NCI-H2107 treated with DMSO at 0.1 percent for 48 hours (cell line): ENCODE results near the gene HCFC1R1.
"Not testable (repeated sequence)": the region's sequence is repeated elsewhere in the genome, so short reads cannot be mapped to it uniquely, and the experiment has no call there.

Experiments used
- DNase-seq: peaks from one replicate; lab custom pipeline; 2025; ENCODE audit not compliant: unreplicated experiment; lab: John Stamatoyannopoulos, UW

The HCFC1R1 gene

GRCh38 chr16:3023669-3024478 is at the start of gene HCFC1R1, which contains the start of gene THOC6:
Gene HCFC1R1 (minus strand): TSS chr16:3023942. CDS start chr16:3023941, 1 bp downstream.
Gene THOC6 (plus strand): TSS chr16:3024035. CDS start chr16:3024327, 292 bp downstream.
- peak; percentile 91 for DNase-seq

DNA sequence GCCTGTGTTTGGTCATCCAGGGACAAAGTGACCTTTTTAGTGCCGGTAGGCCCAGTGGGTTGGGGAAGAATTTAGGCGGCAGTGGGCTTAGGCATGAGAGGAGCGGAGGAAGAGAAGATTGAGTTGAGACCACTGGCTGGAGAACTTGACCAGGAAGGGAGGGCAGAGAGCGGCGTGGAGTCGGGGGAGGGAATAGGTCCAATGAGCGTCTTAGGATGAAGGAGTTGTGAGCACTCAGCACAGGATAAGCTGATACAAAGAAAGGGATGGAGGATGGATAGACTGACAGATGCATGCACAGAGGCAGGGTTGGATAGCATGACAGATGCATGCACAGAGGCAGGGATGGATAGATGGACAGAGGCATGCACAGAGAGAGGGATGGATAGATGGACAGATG is 49.7 kb upstream of the HCFC1R1 start:
- no peak for DNase-seq

GRCh38 chr16:3072576-3073263 is 49.0 kb upstream of the HCFC1R1 start:
- not testable (repeated sequence) for DNase-seq

DNA sequence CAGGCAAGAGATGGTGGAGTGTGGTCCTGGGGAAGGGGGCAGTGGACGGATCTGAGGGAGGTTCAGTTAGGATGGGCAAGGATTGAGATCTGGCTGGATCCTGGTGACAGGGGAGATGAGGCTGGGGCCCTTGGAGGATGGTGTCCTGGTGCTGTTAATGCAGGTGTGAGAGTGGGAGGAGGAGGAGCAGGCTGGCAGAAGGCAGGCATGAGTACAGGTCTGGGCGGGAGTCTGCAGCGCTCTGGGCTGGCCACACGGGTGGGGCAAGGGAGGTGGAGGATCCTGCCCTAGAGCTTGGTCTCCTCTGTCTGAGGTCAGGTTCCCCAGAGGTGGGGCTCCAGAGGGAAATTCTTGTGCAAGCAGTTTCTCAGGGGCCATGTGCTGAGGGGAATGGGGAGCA is 48.4 kb upstream of the HCFC1R1 start:
- not testable (repeated sequence) for DNase-seq

GRCh38 chr16:3071655-3072054 is 47.9 kb upstream of the HCFC1R1 start:
- DNase-seq = no peak

DNA sequence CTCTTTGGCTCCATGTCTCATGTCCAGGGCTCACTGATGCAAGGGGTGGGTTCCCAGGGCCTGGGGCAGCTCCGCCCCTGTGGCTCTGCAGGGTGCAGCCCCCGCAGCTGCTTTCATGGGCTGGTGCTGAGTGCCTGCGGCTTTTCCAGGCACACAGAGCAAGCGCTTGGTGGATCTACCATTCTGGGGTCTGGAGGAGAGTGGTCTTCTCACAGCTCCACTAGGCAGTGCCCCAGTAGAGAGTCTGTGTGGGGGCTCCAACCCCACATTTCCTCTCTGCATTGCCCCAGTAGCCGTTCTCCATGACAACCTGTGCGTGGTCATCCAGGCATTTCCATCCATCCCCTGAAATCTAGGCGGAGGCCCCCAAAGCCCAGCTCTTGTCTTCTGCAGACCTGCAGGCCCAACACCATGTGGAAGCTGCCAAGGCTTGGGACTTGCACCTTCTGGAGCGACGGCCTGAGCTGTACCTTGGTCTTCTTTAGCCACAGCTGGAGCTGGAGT is 46.9 kb upstream of the HCFC1R1 start:
- no peak for DNase-seq

DNA sequence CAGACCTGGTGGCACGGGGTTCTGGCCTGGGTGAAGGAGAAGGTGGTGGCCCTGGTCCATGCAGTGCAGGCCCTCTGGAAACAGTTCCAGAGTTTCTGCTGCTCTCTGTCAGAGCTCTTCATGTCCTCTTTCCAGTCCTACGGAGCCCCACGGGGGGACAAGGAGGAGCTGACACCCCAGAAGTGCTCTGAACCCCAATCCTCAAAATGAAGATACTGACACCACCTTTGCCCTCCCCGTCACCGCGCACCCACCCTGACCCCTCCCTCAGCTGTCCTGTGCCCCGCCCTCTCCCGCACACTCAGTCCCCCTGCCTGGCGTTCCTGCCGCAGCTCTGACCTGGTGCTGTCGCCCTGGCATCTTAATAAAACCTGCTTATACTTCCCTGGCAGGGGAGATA is 45.4 kb upstream of the HCFC1R1 start:
- not testable (repeated sequence) for DNase-seq

DNA sequence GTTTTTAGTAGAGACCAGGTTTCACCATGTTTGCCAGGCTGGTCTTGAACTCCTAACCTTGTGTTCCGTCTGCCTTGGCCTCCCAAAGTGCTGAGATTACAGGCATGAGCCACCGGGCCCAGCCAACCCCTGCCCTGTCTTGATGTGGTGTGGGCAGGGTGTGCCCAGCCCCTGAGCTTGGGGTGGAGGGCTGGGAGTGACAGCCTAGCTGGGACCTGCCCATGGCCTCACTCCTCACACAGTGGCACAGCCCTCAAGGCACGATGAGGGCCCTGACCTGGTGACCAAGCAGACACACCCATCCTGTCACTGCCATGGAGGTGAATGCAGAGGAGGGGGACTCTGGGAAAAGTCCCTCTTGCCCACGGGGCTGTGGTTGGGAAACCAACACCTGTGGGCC is 44.7 kb upstream of the HCFC1R1 start:
- DNase-seq = no peak

GRCh38 chr16:3066440-3066748 is 42.7 kb upstream of the HCFC1R1 start:
- DNase-seq = no peak

GRCh38 chr16:3065742-3066439 is 42.1 kb upstream of the HCFC1R1 start:
- DNase-seq = no peak

DNA sequence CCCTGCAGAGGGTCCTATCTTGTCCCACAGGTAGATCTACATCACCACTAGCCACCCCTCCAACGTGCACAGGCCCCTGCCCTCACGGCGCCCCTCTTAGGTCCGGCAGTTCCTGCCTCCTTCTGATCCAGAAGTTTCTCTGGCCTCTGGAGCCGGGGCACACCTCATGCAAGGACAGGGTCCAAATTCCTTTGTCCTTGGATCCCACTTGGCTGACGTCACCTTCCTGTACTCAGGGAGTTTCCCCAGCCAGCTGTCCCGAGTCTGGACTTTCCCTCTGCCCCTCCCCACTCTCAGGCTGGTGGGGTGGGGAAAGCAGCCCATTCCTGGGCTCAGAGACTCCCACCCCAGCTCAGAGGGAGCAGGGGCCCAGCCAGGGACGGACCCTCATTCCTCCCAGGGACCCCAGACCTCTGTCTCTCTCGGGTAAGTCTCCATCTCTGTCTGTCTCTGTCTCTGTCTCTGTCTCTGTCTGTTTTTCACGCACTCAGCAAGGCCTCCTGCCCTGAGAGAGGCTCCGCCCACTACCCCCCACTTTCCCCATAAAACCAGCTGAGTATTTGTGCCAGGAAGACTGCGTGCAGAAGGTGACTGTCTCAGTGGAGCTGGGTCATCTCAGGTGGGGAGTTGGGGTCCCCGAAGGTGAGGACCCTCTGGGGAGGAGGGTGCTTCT is 41.5 kb upstream of the HCFC1R1 start, which contains the start of gene IL32:
Gene IL32, plus strand, starts transcription at position 572 of the 673 bp plus-strand sequence. CDS start 172 bp downstream, outside the sequence.
- no peak for DNase-seq

GRCh38 chr16:3063625-3064386 is 40.1 kb upstream of the HCFC1R1 start:
- no peak for DNase-seq

DNA sequence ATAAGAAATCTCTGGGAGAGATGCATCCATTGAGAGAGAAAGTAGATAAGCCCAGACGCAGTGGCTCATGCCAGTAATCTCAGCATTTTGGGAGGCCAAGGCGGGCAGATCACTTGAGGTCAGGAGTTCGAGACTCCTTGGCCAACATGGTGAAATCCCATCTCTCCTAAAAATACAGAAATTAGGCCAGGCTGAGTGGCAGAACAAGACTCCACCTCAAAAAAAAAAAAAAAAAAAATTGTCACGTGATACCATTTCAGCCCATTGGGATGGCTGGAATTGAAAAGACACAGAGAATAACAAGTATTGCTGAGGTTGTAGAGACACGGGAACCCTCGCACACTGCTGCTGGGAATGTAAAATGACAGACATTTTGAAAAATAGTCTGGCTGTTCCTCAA is 38.8 kb upstream of the HCFC1R1 start:
- DNase-seq = no peak

DNA sequence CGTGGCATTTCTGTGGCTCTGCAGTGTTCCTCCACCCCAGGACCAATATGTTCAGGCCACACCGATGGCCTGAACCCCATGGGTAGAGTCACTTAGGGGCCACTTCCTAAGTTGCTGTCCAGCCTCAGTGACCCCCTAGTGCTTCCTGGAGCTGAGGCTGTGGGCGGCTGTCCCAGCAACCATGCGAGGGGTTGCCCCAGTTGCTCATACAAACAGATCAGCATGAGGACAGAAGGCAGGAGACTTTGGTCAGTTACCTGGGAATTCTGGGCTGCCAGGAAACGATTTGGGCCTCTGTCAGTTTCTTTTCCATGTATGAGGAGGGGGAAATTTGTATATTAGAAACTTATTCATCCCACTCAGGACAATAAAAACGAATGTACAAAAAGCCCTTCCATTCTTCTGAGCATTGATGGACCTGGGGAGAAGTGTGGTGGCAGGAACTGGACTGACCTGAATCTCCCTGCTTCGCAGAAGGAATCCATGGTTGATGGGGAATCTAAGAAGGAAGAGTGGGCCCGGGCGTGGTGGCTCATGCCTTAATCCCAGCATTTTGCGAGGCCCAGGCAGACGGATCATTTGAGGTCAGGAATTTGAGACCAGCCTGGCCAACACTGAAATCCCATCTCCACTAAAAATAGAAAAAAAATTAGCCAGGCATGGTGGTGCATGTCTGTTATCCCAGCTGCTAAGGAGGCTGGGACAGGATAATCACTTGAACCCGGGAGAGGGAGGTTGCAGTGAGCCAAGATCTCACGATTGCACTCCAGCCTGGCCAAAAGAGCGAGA is 36.8 kb upstream of the HCFC1R1 start:
- no peak for DNase-seq

DNA sequence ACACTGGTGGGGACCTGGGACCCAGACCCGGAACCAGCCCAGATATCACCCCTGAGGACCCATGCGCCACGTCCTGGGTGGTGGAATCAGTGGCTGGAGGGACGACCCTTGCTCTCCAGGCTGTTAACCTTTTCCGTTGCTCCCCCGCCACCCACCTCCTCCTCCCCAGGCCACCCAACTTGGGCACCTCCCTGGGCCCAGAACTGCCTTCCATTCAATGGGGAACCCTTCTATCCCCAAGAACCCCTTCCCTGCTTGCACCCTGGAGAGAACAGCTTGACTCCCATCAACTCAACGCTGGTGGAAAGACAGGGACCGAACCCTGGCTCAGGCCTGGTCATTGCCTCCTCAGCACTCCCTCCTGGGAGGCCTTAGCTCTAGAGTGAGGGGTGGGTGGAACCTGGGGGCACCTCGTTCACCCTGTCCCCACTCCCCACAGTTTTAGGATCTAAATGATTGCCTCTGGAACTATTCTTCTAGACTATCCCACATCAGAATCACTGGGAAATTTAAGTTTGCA is 36.0 kb upstream of the HCFC1R1 start:
- DNase-seq = no peak

- DNase-seq = no peak
These were observed 35.4 kb upstream of the HCFC1R1 start for GRCh38 chr16:3059041-3059722.

DNA sequence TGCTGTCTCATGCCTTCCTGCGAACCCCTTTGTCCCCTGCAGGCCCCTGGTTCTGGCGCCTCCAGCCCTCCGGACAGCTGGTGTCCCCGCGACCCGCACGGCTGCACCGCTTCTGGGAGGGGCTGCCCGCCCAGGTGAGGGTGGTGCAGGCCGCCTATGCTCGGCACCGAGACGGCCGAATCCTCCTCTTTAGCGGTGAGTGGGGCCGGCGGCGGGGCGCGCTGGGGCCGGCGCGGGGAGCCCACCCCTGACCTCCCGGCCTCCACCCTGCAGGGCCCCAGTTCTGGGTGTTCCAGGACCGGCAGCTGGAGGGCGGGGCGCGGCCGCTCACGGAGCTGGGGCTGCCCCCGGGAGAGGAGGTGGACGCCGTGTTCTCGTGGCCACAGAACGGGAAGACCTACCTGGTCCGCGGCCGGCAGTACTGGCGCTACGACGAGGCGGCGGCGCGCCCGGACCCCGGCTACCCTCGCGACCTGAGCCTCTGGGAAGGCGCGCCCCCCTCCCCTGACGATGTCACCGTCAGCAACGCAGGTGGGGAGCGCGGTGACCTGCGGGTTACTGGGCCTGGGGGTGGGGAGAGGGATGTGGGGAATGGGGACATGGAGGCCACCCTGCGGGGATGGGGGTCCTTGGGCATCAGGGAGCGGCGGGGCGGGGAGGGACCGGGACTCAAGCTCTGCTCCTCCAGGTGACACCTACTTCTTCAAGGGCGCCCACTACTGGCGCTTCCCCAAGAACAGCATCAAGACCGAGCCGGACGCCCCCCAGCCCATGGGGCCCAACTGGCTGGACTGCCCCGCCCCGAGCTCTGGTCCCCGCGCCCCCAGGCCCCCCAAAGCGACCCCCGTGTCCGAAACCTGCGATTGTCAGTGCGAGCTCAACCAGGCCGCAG is 34.6 kb upstream of the HCFC1R1 start:
- no peak for DNase-seq
